CD4-positive, alpha-beta T cell treated with Interleukin-10 for 1 hour (primary cell): ENCODE measurements around the gene ASAP2.
A peak's percentile ranks its signal among the peaks of the same experiment; 100 is the strongest.

ENCODE experiments used
- DNase-seq: peaks from one replicate; pipeline ENCODE4 v3.0.0-alpha.2; 2020

Gene ASAP2

DNA sequence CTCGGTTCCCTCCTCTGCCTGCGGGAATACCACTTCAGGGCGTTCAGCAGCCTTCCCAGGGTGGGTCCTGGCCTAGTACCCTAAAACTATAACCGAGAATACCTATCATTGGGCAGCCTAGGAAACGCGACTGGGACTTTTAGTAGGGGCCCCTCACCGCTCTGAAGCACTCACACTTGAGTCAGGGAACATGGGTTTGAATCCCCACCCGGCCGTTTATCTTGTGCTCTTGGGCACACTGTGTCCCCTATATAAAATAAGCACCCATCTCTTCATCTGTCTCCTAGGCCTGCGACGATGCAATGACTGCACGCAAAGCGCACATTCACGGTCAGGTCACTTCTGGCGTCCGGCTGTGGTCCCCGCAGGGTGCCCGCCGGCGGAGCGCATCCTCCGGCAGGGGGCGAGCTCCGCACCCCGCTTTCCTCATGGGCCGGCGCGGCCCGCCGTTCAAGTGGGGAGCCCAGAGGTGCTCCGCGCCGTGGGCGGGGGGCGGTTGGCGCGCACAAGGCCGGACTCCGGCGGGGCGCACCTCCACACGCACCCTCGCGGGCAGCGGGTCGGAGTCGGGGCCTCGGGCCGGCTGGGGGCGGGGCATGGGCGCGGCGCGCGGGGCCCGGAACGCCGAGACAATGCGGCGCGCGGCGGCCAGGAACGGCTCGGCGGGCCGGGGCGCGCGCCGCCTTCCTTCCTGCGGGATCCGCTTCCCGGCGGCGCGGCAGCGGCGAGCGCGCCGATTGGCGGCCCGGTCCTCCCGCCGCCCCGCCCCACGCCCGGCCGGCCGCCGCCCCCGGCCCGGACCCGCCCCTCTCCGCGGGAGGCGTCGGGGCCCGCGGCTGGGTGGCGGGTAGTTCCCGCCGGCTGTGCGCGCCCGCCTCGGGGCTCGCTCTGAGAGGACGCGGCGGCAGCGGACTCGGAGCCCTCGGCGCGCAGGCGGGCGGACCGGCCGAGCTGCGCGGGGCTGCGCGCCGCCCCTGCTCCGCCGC, at the start of gene ASAP2:
Gene ASAP2 (plus strand): TSS at position 850 of the 986 bp plus-strand sequence. CDS start 293 bp downstream, outside the sequence.
- DNase-seq, result peak; percentile 16

DNA sequence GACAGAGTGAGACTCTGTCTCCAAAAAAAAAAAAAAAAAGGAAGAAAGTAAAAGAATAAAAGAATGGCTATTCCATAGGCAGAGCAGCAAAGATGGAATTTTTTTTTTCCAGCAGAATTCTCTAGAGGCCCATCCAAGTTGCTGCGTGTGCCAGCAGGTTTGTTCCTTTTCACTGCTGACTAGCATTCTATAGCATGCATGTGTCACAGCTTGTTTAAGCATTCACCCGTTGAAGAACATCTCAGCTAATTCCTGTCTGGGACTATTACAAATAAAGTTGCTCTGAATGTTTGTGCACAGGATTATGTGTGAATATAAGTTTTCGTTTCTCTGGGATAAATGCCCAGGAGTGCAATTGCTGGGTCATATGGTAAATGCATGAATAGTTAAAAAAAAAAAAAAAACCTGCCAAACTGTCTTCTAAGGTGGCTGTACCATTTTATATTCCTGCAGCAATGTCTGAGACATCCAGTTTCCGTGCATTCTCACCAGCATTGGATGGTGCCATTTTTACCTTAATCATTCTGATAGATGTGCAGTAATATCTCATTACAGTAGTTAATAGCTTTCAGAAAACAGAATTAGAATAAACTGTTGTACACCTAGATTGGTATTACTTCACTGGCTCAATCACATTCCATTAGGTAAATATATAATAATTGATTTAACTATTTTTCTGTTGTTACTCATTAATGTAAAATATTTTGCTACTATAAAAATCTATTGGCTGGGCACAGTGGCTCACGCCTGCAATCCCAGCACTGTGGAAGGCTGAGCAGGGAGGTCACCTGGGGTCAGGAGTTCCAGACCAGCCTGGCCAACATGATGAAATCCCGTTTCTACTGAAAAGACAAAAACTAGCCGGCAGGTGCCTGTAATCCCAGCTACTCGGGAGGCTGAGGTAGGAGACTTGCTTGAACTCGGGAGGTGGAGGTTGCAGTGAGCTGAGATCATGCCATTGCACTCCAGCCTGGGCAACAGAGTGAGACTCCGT, 47.5 kb upstream of the ASAP2 start:
- DNase-seq, result no peak

DNA sequence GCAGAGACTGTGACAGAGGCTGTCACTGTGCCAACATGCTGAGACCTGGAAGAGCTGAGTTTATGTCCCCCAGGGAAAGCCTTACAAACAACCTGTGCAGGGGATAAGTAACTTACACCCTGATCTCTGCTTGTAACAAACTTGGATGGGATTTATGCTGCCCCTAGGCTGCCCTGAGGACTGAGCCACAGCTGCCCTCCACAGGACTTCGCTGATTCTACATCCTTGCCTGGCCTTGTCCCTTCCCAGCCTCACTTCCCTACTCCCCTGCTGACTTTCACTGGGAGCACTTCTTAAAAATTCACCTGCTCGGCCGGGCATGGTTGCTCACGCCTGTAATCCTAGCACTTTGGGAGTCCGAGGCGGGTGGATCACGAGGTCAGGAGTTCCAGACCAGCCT, 45.9 kb upstream of the ASAP2 start:
- no peak for DNase-seq

DNA sequence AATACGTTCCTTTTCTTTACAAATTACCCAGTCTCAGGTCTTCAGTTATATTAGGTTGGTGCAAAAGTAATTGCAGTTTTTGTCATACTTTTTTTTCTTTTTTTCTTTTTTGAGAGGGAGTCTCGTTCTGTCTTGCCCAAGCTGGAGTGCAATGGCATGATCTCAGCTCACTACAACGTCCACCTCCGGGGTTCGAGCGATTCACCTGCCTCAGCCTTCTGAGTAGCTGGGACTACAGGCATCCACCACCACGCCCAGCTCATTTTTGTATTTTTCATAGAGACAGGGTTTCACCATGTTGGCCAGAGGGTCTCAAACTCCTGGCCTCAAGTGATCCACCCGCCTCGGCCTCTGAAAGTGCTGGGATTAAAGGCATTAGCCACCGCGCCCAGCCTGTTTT, 43.8 kb upstream of the ASAP2 start:
- no peak for DNase-seq

DNA sequence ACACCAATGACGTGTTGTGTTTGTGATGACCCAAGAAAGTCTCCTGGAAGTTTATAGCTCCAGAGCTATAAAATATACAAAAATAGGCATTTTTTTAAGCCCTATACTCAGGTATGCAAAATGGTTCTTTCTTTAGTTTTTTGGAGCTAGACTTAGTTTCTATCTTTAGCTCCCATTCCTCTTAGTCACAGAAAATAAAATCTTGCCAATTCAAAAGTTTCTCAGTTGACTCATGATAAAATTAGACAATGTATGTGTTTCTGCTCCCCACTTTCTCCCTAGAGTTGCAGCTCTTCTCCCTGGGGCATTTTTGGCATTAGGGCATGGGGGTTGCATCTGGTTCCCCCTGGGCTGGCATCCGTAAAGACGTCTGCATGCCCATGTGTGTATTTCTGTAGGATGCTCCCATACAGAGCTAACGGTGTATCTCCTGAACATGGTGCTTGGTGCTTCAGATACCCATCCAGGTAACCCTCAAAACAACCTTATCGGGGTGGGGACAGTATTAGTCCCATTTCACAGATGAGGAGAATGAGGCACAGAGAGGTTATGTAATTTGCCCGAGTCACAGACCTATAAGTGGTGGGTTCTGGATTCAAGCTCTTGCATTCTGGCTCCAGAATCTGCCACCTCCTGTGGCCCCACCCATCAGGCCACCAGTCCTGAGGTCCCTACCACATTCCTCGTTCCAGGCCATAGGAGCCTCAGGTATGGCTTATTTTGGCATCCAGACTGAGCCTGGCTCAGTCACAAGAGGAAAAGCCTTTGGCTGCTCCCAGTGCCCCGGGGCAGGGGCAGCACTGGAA, 43.1 kb upstream of the ASAP2 start:
- no peak for DNase-seq

DNA sequence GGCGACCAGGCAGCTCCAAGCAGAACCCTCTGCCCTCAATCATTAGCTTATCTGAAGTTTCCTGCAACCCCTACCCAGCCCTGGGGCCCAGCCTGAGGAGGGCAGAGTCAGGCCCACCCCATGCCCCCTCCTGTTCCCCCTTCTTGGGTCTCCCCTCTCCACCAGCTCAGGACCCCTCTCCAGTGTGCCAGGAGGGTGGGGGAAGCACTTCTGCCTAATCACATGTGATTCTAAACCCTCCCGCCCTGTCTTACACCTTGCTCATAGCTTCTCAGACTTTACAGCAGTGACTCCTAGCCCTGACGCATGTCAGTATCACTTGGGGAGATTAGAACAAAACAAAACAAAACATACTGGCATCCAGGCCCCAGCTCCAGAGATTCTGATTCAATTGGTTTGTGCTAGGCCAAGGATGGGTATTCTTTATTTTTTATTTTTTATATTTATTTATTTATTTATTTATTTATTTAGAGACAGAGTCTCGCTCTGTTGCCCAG, 42.5 kb upstream of the ASAP2 start:
- no peak for DNase-seq

DNA sequence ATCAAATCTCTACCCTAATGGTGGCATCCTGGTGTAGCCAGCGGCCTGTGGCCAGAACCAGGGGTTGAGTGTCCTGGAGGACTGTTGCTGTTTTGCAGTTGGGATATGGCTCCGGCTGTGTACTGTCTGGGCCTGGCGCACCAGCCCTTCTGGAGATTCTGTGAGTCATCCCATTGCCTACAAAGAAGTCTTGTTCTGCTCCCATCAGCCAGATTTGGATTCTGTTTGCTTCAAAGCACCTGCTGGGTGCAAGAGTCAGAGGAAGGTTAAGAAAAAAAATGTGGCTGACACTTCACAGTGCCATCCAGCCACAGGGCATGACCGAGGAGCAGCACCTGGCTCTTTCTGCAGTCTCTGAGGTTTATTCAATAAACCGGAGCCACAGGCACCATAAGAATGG, 41.0 kb upstream of the ASAP2 start:
- no peak for DNase-seq

DNA sequence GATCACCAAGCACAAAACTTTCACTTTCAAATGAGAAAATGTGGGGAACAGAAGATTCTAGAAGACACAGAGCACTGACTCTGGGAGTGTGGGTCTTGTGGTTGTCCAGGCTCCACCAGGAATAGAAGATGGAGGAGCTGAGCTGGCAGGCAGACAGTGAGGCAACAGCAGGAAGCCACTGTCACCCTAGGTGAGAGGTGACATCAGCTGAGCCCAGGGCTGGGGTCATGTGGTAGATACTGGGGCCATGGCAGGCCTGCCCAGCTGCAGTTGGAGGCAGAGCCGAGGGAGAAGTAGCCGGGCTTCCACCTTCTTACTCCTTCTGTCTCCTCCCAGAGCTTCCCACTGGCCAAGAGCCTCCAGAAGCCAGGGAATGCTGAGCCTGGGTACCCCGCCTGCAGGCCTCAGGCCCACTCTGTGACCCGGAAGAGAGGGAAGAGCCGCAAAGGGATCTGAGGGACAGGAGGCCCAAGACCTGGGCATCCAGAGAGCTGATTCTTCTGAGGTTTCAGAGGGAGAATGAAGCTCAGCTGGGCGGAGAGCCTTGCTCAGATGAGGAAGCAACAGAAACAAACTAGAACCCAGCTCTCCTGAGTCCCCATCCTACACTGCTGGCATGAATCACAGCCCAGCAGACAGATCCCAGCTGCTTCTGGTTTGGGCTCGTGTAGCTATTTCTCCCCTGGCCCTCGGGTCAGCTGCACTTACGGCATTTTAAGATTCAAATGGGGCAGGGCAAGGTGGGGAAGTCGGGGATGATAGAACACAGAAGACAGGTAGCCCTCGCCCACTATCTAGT, 39.8 kb upstream of the ASAP2 start:
- DNase-seq, result no peak

DNA sequence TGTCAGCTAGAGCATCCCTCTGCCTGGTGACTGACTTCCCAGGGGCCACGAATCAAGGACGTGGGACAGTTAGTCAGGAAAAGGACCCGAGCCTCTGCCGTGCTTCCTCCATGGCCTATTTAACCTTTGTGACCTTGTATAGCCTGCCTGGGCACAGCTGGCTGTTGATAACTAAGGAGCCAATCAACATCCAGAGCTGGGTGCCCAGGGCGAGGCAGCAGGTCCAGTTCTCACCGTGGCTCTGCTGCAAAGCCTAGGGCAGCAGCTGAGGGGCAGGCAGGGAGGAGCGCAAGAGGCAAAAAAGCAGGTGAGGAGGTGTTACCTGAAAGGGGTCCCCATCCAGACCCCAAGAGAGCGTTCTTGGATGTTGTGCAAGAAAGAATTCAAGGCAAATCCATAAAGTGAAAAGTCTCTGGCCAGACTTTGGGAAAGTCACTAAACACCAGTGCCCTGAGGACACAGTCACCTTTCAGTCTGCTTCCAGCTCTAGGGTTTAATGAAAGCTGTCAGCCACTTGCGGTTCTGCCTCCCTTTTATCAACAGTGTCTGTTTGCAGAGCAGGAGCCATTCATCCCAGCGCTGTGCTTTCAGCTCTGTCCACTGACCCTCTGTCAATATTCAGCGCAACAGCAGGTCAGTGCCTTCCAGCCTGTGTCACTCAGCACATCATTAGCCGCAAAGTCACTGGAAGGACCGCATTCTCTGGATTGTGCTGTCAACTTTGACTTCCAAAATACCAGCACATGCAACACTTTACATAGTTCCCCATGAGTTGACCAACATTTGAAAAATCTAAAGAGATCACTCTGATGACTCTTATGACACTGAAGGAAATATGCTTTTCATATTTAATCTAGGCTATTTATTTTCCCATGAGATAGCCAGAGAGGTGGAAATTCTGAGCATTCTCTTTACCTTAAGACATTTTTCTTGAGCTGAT, 38.6 kb upstream of the ASAP2 start:
- no peak for DNase-seq

DNA sequence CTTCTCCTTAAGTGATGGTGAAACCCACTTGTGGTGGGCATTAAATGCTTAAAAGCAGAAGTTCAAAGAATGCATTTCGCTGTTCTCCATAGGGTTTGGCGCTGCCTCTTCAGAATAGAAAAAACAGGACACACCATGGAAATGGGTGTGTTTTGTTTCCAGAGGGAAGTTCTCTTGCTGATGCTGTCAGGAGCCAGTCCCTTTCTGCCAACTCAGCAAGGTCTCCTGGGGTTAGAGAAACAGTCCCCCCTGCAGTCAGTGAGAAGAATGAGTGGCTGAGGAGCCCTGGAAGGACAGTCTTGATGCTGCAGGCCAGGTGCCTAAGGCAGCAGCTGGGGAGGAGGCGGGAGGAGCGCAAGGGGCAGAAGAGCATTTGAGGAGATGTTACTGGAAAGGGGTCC, 37.8 kb upstream of the ASAP2 start:
- no peak for DNase-seq

DNA sequence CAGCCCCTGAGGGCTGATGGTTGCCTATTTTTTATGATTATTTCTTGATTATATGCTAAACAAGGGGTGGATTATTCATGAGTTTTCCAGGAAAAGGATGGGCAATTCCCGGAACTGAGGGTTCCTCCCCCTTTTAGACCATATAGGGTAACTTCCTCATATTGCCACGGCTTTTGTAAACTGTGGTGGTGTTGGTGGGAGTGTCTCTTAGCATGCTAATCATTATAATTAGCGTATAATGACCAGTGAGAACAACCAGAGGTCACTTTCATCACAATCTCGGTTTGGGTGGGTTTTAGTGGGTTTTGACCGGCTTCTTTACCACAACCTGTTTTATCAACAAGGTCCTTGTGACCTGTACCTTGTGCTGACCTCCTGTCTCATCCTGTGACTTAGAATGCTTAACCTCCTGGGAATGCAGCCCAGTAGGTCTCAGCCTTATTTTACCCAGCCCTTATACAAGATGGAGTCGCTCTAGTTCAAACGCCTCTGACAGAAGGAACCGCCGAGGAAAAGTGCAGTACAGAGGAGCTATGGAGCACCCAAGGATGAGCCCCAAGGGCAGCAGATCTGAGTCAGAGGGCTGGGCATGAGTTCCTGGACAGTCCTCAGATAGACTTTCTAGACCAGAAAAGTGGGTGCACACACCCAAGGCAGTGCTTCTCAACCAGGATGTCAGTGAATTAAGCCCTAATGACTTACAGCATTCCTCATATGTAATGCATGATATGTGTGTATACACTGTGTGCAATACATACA, 37.1 kb upstream of the ASAP2 start:
- DNase-seq, result peak; percentile 24

DNA sequence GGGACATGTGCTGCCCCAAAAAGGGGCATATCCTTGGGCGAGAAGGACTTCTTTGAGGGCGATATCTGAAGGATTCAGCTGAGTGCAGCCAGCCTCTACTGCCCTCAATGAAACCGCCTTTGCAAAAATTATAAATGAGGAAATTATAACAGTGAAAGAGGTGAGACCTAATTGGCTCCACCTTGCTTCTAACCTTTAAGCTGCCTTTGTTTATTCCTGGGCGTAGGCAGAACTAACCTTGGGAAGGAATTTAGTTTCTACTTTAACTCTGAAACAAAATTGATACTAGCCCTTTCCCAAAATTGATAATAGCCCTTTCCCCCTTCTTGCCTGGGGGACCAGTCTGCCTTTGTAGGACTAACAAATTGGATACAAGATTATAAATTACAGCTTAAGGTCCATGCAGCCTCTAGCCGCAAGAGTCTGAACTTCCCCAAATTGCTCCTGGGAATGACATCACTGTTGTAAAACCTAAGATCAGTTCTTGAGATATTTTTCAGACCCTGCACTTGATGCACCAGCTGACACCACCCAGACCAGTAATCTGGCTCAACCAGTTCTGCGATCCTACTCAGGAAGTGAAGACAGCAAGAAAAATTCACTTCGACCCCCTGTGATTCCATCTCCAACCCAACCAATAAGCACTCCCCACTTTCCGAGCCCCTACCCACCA, 36.0 kb upstream of the ASAP2 start:
- no peak for DNase-seq

DNA sequence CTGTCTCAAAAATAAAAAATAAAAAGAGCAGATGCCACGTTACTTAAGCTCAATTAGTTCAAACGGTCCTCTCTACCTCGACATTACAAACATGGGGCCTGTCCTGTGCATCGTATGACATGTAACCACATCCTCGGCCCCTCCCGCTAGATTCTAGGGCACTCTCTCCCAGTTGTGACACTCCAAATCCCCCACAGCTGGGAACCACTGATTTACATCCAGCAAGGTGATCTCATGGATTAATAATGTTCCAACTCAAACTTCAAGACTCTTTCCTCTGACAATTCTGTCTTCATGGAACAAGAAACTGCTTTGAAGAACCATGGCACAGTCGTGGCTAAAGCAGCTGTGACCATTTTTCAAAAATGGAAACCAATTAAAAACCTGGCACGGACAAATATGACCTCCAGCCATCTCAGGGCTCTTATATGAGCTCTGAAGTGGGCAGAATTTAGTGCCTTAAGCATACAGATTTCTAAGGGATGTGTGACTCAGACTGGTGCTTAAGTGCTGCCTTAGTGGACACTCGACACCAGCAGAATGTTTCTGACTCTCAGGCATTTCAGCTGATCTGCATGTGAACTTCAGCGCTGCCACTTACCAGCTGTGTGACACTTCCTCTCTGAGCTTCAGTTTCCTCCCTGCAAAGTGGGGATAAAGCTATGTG, 31.7 kb upstream of the ASAP2 start:
- no peak for DNase-seq

DNA sequence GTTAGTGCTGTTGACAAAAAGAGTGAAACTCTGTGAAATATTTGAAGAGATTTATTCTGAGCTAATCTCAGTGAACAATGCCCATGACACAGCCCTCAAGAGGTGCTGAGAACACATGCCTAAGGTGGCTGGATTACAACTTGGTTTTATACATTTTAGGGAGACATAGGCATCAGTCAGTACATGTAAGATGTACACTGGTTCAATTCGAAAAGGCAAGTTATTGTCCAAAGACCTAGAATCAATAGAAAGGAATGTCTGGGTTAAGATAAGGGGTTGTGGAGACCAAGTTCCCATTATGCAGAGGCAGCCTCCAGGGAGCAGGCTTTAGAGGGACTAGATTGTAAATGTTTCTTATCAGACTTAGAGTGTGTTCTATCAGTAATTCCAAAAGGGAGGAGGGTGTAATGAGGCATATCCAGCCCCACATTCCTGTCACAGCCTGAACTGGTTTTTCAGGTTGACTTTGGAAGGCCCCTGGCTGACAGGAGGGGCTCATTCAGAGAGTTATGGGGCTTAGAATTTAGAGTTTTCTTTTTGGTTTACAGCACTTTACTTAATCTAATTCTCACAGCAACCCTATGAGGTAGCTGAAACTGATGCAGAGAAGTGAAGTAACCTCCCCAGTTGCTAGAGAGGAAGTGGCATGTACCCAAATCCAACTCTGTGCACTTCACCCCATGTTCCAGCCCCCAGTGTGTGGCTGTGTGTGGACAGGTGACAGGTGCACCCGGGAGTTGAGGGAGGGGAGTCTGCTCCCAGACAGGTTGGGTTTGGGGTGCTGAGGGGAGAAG, 28.3 kb upstream of the ASAP2 start:
- no peak for DNase-seq

DNA sequence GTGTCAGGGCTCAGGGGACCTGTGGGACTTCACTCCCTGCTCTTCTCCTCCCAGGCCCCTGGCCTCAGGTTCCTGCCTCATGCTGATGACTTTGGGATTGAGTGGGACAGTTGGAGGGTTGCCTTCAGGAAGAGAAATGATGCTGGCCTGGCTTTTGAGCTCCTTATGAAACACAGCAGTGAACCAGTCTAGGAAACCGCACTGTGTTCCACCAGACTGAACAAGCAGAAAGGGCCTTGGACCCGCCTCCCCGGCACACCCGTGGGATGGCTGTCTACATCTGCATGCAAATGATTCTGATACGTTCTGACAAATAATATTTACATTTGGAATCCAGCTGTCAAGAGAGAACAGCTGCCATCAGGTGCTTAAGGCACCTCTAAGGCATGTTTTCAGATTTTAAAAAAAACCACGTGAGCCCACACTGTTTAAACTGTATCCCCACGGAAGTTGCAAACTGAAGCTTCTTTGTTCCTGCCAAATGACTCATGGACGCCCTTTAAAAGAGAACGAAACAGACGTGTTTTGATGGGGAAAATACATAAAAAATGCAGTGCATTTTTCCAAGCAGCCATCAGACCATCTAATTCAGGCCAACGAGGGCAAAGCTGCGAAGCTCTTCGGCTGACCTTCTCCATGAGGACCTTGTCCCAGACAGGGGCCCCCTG, 27.6 kb upstream of the ASAP2 start:
- no peak for DNase-seq

DNA sequence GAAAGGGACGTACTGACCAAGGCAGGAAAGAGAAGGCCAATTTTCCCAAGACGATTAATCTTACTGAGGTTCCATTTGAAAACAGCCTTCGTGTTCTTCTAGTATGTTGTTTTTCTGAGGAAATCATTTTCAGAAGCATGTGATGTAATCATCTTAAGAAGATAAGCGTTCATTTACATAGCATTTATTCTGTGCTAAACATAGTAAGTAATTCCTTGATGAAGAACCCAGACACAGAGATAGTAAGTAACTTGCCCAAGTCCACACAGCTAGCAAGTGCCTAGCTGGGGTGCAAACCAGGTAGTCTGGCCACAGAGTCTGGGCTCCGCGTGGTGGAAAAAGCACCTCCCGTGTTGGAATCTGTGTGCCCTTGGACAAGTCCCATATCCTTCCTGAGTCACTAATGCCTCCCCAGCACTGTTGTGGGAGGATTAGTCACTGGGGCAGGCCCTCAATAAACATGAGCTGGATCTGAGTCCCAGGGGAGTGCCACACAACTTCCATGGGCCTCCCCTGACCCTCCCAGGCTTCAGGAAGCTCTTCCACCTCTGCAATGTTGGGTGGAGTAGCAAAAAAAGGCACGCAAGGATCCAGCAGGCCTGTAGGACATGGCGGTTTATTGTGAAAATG, 26.9 kb upstream of the ASAP2 start:
- no peak for DNase-seq
